ENCODE results near the gene DBNDD1. TPM values are rescaled to one million over a fixed set of nuclear protein-coding genes. Genes with fewer than 3 reads are reported as not detected.
A peak's percentile ranks its signal among the peaks of the same experiment; 100 is the strongest.

DBNDD1 gene
- total RNA-seq, 1 experiment from 2014 or later = 75.0 TPM

DNA sequence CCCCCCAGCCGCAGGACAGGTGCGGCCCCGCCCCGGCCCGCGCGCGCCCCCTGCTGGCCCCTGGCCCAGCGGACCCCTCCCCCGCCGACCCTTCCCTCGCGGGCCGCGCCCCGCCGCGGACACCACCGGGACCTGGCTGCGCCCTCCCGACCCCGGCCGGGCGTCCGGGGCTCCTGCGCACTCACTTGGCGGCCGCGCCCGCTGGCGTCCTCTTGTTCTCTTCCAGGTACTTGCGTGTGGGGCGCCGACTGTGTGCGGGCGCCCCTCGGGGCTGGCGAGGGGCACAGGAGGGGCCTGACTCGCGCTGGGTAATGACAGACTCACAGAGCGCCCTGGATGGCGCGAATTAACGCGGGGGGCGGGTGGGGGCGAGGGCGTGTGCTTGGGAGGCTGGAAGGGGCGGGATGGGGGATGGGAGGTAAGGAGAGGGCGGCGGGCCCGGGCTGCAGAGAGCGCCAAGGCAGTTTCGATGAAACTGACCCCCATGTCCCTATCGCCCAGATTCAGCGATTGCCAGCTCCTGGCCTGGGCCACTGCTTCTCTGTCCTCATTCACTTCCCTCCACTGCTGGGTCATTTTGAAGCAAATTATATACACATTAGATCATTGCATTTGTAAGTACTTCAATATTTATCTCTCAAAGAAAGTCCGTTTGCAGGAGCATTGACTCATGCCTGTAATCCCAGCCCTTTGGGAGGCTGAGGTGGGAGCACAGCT lies 445 bp upstream of the DBNDD1 start:
- peaks cover 11% of the 10 kb centered on the region; the same call in 1 of the 2 replicates for H3K36me3 Mint-ChIP-seq
- no peaks in the 10 kb centered on the region for H3K9me3 Mint-ChIP-seq
- POLR2A ChIA-PET = interaction anchor here (1.0 to 2.6 kb wide), 2 partner anchors 27 to 320 kb away, joined by 3 to 8 read pairs; no protein-coding TSS in a partner anchor

DNA sequence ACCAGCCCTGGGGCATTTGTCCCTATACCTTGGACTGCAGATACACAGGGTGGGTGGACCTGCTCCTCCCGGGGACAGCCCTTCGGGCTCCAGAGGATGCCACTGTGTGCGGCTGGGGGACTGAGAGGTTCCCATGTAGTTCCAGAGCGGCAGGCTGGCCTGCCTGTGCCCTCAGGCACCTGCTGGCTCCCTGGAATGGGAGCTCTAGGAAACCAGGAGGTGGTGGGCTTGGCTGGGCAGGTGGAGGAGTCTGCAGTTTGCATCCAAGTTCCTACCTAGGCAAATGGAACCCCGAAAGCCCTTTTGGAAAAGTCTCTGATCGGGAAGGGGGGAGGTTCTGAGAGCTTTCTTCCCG lies 982 bp downstream of the DBNDD1 start:
- CTCF ChIA-PET = interaction anchor here (0.8 to 3.4 kb wide), 13 partner anchors 12 to 108 kb away, joined by 3 to 24 read pairs (median 6); partner anchors contain the start of gene TUBB3
- Mint-ChIP-seq H3K4me1 (peaks cover 32% of the 10 kb centered on the region), H3K9me3 (no peaks in the 10 kb centered on the region), H3K27ac (no peak overlapping the region), H3K4me3 (peak overlapping the region; percentile 81), H3K27me3 (ENCODE audit: low read depth) (no peaks in the 10 kb centered on the region), H3K36me3 (peaks cover 11% of the 10 kb centered on the region; the same call in 1 of the 2 replicates)
- POLR2A ChIA-PET = interaction anchor here (0.8 to 2.6 kb wide), 4 partner anchors 13 to 93 kb away, joined by 3 to 8 read pairs (median 4); no protein-coding TSS in a partner anchor
- ATAC-seq (peak; percentile 6), DNase-seq (ENCODE audit: low spot score) (peak; percentile 38)
- no peak for TF ChIP-seq ZNF232 (CRISPR knock-in tag; IDR thresholded peaks at IDR 0.05)
- TF ChIP-seq, protein P1, sequence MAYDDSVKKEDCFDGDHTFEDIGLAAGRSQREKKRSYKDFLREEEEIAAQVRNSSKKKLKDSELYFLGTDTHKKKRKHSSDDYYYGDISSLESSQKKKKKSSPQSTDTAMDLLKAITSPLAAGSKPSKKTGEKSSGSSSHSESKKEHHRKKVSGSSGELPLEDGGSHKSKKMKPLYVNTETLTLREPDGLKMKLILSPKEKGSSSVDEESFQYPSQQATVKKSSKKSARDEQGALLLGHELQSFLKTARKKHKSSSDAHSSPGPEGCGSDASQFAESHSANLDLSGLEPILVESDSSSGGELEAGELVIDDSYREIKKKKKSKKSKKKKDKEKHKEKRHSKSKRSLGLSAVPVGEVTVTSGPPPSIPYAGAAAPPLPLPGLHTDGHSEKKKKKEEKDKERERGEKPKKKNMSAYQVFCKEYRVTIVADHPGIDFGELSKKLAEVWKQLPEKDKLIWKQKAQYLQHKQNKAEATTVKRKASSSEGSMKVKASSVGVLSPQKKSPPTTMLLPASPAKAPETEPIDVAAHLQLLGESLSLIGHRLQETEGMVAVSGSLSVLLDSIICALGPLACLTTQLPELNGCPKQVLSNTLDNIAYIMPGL (CRISPR knock-in tag; IDR thresholded peaks at IDR 0.05) = 0 out of 2 replicates have a peak, but pooled peaks have one; percentile 0

More for the DNA sequence above, 445 bp upstream of the DBNDD1 start:
- DNase-seq (ENCODE audit: low spot score) (peak; percentile 70), ATAC-seq (peak; percentile 48)
- Mint-ChIP-seq H3K4me3 (peak overlapping the region; percentile 82), H3K4me1 (peaks cover 34% of the 10 kb centered on the region), H3K27me3 (ENCODE audit: low read depth) (no peaks in the 10 kb centered on the region), H3K27ac (peak overlapping the region; percentile 97)
- CTCF ChIA-PET = interaction anchor here (0.6 to 3.4 kb wide), 15 partner anchors 10 to 96 kb away, joined by 3 to 24 read pairs (median 5); partner anchors contain the start of genes DEF8 and TUBB3
- peak; percentile 20; the same call in 1 of the 2 replicates for TF ChIP-seq FOXK1 (CRISPR knock-in tag; IDR thresholded peaks at IDR 0.05)
- TF ChIP-seq, protein P2, sequence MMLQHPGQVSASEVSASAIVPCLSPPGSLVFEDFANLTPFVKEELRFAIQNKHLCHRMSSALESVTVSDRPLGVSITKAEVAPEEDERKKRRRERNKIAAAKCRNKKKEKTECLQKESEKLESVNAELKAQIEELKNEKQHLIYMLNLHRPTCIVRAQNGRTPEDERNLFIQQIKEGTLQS (CRISPR knock-in tag; conservative IDR thresholded peaks at IDR 0.05) = no peak
- 0 out of 2 replicates have a peak, but pooled peaks have one; percentile 57 for TF ChIP-seq ETV6 (CRISPR knock-in tag; IDR thresholded peaks at IDR 0.05)
- peak; percentile 78 for TF ChIP-seq ZNF423 (CRISPR knock-in tag; IDR thresholded peaks at IDR 0.05)
- TF ChIP-seq, protein P3, sequence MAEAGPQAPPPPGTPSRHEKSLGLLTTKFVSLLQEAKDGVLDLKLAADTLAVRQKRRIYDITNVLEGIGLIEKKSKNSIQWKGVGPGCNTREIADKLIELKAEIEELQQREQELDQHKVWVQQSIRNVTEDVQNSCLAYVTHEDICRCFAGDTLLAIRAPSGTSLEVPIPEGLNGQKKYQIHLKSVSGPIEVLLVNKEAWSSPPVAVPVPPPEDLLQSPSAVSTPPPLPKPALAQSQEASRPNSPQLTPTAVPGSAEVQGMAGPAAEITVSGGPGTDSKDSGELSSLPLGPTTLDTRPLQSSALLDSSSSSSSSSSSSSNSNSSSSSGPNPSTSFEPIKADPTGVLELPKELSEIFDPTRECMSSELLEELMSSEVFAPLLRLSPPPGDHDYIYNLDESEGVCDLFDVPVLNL (CRISPR knock-in tag; IDR thresholded peaks at IDR 0.05; ENCODE audit: borderline replicate concordance, low read depth) = peak; percentile 39; the same call in 1 of the 2 replicates
- TF ChIP-seq, protein P4, sequence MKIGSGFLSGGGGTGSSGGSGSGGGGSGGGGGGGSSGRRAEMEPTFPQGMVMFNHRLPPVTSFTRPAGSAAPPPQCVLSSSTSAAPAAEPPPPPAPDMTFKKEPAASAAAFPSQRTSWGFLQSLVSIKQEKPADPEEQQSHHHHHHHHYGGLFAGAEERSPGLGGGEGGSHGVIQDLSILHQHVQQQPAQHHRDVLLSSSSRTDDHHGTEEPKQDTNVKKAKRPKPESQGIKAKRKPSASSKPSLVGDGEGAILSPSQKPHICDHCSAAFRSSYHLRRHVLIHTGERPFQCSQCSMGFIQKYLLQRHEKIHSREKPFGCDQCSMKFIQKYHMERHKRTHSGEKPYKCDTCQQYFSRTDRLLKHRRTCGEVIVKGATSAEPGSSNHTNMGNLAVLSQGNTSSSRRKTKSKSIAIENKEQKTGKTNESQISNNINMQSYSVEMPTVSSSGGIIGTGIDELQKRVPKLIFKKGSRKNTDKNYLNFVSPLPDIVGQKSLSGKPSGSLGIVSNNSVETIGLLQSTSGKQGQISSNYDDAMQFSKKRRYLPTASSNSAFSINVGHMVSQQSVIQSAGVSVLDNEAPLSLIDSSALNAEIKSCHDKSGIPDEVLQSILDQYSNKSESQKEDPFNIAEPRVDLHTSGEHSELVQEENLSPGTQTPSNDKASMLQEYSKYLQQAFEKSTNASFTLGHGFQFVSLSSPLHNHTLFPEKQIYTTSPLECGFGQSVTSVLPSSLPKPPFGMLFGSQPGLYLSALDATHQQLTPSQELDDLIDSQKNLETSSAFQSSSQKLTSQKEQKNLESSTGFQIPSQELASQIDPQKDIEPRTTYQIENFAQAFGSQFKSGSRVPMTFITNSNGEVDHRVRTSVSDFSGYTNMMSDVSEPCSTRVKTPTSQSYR (CRISPR knock-in tag; IDR thresholded peaks at IDR 0.05) = peak; percentile 54; the same call in 1 of the 2 replicates
- no peak for TF ChIP-seq ZNF138 (CRISPR knock-in tag; conservative IDR thresholded peaks at IDR 0.05)
- peak; percentile 69; the same call in 1 of the 2 replicates for TF ChIP-seq SP1 (CRISPR knock-in tag; conservative IDR thresholded peaks at IDR 0.05)

DNA sequence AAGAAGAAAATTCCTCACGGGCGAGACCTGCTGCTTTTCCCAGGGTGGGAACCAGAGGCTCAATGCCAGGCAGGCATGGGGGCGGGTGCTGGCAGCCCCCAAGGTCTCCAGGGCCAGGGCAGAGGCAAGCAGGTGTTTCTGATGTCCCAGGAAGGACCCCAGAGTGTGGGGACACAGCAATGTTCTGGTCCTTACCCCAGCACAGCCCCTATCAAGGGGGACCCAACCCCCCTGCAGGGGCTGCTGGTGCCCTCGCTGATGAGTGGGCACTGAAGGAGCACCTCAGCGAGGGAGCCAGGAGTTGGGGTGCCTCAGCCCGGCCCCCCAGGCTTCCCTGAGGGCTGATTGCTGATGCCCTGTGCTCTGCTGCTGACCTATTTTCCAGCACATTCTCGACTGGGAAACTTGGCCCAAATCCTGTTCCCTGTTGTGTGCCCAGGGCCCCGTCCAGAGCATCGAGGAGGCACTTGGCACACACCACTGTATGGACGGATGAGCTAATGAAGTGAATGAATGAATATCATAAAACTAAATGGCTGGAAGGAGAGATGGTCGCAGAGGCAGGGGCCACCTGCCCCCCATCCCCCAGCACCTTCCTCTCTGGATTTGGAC lies 2.8 kb downstream of the DBNDD1 start:
- TF ChIP-seq JUN (CRISPR knock-in tag; IDR thresholded peaks at IDR 0.05) (no peak), CREM (CRISPR knock-in tag; IDR thresholded peaks at IDR 0.05) (no peak)
- no peaks in the 10 kb centered on the region for H3K27me3 Mint-ChIP-seq (ENCODE audit: low read depth)
- no peak for ATAC-seq
- no peak for DNase-seq (ENCODE audit: low spot score)
- H3K4me3 Mint-ChIP-seq = no peak overlapping the region
- ChIA-PET POLR2A (no interaction called here), CTCF (no interaction called here)
- no peak overlapping the region for H3K27ac Mint-ChIP-seq
- H3K9me3 Mint-ChIP-seq = no peaks in the 10 kb centered on the region
- peaks cover 11% of the 10 kb centered on the region; the same call in 1 of the 2 replicates for H3K36me3 Mint-ChIP-seq
- H3K4me1 Mint-ChIP-seq = peaks cover 20% of the 10 kb centered on the region

Data from WTC11 (cell line).